ENCODE results near the gene AGBL5. TPM values are rescaled to one million over a fixed set of nuclear protein-coding genes. Genes with fewer than 3 reads are reported as not detected.

AGBL5 gene
- total and polyA plus RNA-seq, 2 donors (not counting 1 experiment from before 2014, with no cell fraction given) = 10.0 to 17.5 TPM

DNA sequence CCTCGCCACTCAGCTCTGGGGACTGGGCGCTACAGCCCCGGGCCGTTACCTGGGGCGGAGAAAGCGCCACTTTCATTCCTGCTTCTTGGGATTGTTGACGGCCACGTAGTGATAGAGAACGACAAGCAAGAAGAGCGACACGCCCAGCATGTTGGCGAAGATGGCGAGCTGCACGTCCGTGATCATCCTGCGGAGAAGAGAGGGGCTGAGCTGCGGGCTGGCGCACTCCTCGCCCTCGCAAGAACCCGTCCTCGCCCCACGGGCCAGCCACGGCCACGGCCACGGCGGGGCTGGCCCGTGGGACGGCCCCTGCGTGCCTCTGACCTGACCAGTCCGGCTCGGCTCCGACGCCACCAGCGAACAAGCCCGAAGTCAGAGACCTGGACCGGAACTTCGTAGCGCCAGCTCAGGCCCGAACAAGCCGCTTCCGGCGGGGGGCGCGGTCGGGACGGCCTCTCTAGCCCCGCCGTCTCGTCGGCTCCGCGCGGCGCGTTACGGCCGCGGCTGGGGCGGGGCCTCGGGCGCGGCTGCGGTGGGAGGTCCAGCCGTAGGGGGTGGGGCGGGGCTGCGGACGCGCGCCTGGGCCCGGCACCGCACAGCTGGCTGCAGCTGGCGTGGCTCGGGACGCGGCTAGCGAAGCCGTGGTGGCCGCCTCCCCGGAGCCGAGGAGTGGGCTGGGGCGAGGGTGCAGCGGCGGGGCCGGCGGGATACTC, 20.0 kb downstream of the AGBL5 start, which contains the start of gene OST4:
TSS of gene OST4 (minus strand) at position 378 of the 713 bp plus-strand sequence.
- ATAC-seq (ENCODE audit: low read depth) (peak; percentile 95), DNase-seq (peak; percentile 93)
- peak within 1 kb of the TSS; percentile 99 for H3K4me3 Mint-ChIP-seq
- H3K9ac ChIP-seq (ENCODE audit: low read length) = peak within 1 kb of the TSS; percentile 83
- under 1% methylated on average over 85 of the region's 86 CpGs for WGBS (ENCODE audit: insufficient coverage)
- H3K9me3 Mint-ChIP-seq (ENCODE audit: insufficient read depth) = no peaks in the 10 kb centered on the region
- TF ChIP-seq, protein P1, sequence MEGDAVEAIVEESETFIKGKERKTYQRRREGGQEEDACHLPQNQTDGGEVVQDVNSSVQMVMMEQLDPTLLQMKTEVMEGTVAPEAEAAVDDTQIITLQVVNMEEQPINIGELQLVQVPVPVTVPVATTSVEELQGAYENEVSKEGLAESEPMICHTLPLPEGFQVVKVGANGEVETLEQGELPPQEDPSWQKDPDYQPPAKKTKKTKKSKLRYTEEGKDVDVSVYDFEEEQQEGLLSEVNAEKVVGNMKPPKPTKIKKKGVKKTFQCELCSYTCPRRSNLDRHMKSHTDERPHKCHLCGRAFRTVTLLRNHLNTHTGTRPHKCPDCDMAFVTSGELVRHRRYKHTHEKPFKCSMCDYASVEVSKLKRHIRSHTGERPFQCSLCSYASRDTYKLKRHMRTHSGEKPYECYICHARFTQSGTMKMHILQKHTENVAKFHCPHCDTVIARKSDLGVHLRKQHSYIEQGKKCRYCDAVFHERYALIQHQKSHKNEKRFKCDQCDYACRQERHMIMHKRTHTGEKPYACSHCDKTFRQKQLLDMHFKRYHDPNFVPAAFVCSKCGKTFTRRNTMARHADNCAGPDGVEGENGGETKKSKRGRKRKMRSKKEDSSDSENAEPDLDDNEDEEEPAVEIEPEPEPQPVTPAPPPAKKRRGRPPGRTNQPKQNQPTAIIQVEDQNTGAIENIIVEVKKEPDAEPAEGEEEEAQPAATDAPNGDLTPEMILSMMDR (IDR thresholded peaks at IDR 0.05) = no peak
- no peak for TF ChIP-seq EZH2 (IDR thresholded peaks at IDR 0.05; ENCODE audit: borderline replicate concordance, insufficient read depth, low read depth, low read length, poor library complexity, severe bottlenecking)
- peak within 1 kb of the TSS; percentile 95 for H3K27ac Mint-ChIP-seq
- peak within 1 kb of the TSS; percentile 64 to 87 for H3K27ac ChIP-seq (ENCODE audit: low read length in 2 of 2)
- H3K4me1 Mint-ChIP-seq = peaks cover 62% of the 10 kb centered on the region
- H3K27me3 Mint-ChIP-seq = no peaks in the 10 kb centered on the region
- peaks cover 35 to 43% of the 10 kb centered on the region in 2 donors for H3K4me1 ChIP-seq (ENCODE audit: control insufficient read depth in 2 of 2, insufficient read depth in 2 of 2, low read length in 2 of 2)
- CTCF ChIA-PET = interaction anchor here (0.8 to 3.3 kb wide), 11 partner anchors 10 to 557 kb away, joined by 3 to 30 read pairs (median 7); partner anchors contain the start of genes AGBL5, CCDC121, KHK and TMEM214
- H3K9me3 ChIP-seq (ENCODE audit: control extremely low read depth in 1 of 3, control insufficient read depth in 2 of 3, insufficient read depth in 1 of 3, low read length in 2 of 3) = no peaks in the 10 kb centered on the region
- H3K36me3 ChIP-seq (replicated peaks in 1 of 2; ENCODE audit: control extremely low read depth in 1 of 2, control insufficient read depth in 1 of 2, extremely low read depth in 1 of 2, insufficient read depth in 2 of 2, low read length in 1 of 2) = peaks cover 6 to 29% of the 10 kb centered on the region in 2 experiments
- no peaks in the 10 kb centered on the region for H3K27me3 ChIP-seq (replicated peaks in 1 of 4; ENCODE audit: control extremely low read depth in 1 of 4, control insufficient read depth in 3 of 4, insufficient read depth in 4 of 4, low read length in 3 of 4)
- intact Hi-C loops (cut with micrococcal nuclease) = loop anchor here (1.0 to 2.0 kb wide), 7 partner anchors 10 to 299 kb away; partner anchors contain the start of genes AGBL5, EIF2B4, KHK and PREB
- H3K79me2 ChIP-seq (ENCODE audit: control insufficient read depth, insufficient read depth, low read length) = peaks cover 33% of the 10 kb centered on the region
- H3K4me3 ChIP-seq (ENCODE audit: control extremely low read depth in 1 of 5, extremely low read depth in 1 of 5, insufficient read depth in 1 of 5, low read depth in 2 of 5, low read length in 4 of 5) = peak within 1 kb of the TSS; percentile 79 to 91 (median 88)
- H2AFZ ChIP-seq (ENCODE audit: insufficient read depth, low read depth, low read length, poor library complexity, severe bottlenecking) = peak within 1 kb of the TSS; percentile 82
- H4K20me1 ChIP-seq (ENCODE audit: control insufficient read depth, insufficient read depth, low read length, poor library complexity, severe bottlenecking) = peaks cover 17% of the 10 kb centered on the region
- peak within 1 kb of the TSS; percentile 90 for H3K4me2 ChIP-seq (replicated peaks; ENCODE audit: low read depth, low read length, poor library complexity, severe bottlenecking)
- POLR2A ChIA-PET = interaction anchor here (0.5 to 3.4 kb wide), 8 partner anchors 10 to 299 kb away, joined by 3 to 48 read pairs (median 5); partner anchors contain the start of genes AGBL5, ATRAID, KHK and PREB
